ENCODE results near the gene TMPO.
A peak's percentile ranks its signal among the peaks of the same experiment; 100 is the strongest.
"Not testable (repeated sequence)": the region's sequence is repeated elsewhere in the genome, so short reads cannot be mapped to it uniquely, and the experiment has no call there.

Gene TMPO

GRCh38 chr12:98579347-98579746, 64.0 kb downstream of the TMPO start:
- DNase-seq, result no peak

- no peak for DNase-seq
Observed at GRCh38 chr12:98579835-98580234, 64.4 kb downstream of the TMPO start.

DNA sequence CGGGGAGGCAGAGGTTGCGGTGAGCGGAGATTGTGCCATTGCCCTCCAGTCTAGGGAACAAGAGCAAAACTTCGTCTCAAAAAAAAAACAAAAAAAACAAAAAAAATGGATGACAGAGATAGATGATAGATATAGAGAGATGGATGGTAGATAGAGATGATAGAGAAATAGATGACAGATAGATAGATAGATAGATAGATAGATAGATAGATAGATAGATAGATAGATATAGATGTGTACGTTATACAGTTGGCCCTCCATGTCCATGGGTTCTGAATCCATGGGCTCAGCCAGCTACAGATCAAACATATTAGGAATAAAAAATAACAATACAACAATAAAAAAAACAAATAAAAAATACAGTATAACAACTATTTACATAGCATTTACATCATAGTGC, 65.3 kb downstream of the TMPO start:
- DNase-seq, result no peak

GRCh38 chr12:98581101-98581500, 65.7 kb downstream of the TMPO start:
- no peak for DNase-seq

DNA sequence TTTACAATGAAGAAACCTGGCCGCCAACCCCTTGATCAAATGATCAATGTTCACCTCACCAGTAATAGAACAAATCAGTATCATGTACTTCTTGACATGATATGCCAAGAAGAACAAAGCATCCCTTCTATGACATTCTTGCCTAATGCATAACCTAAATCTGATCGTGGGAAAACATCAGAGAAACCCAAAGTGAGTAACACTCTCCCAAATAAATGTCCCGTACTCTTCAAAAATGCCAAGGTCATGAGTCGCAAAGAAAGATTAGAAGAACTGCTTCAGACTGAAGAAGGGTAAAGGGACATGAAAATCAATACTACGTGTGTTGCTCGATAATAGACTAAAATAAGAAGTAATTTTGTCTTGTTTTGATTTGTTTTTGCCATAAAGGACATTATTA, 66.7 kb downstream of the TMPO start:
- no peak for DNase-seq

DNA sequence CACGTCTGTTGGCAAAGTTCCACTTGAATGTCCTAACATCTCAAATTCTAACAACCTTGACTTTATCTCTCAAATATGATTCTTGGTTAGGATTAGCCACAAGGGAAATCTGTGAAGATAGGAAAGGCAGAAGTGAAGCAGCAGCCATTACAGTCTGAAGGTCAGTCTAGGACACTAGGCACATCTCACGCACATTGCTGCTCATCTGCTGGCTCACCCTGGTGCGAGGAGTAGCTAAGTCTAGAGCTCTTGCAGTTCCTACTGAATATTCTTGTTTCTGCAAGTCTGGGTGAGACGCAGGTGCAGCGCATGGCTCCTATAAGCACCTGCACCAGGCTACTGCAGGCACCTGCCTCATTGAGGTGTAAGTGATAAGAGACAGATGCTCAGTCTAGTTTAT, 71.7 kb downstream of the TMPO start:
- DNase-seq, result no peak

DNA sequence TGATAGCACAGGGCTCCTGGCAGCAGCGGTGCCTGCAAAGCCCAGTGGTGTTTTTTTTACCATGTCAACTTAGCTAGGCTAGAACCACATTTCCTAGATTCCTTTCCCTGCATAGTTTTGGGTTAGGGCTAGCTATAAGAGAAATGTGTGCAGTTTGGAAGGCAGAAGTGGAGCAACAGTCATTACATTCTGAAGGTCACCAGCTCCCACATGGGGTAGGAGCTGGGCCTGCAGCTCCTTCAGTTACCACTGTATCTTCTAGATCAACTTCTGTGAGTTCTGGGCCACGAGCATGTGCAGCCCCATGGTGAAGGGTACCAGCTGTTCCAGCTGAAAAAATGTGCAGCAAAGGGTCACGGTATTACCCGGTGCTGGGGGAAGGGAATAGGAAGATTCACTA, 75.8 kb downstream of the TMPO start:
- DNase-seq, result no peak

- no peak for DNase-seq
Observed at GRCh38 chr12:98592825-98593322, 77.5 kb downstream of the TMPO start.

- peak; percentile 98 for DNase-seq
Observed at GRCh38 chr12:98593351-98594049, 78.1 kb downstream of the TMPO start, which contains the start of gene SLC25A3. Gene SLC25A3 (plus strand): TSS chr12:98593686. CDS start chr12:98593979, 293 bp downstream.

DNA sequence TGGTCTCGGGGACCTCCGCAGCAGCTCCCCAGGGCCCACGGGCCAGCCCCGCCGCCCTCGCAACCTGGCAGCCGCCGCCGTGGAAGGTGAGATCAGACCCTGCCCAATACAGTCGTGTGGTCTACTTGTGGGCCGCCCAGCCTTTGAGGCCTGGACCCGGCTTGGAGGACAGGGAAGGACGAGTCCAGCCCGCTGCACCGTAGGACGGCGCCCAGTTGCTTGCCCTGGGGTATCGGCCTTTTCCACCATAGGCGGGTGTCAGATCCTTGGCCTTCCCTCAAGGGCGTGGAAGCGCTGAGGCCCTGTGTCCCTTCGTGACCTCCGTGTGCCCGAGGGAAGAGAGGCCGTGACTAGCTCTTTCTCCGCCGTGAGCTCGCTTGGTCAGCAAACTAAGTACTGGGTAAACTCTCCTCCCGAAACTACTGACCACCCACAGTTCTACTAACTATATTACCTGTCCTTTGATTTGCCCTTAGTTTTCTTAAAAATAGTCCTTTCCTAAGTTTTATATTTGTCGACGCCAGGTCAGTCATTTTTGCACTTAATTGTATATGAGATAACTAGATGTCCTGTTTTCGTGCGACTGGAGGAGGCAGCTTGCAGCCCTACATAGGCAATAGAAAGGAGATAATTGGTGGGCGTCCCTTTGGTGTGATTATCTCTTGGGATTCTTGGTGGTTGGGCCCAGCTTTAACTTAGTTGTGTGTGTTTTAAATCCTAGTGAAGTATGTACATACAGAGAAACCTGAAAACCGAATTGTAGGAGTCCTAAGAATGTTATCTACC, 78.9 kb downstream of the TMPO start:
- peak; percentile 33 for DNase-seq

DNA sequence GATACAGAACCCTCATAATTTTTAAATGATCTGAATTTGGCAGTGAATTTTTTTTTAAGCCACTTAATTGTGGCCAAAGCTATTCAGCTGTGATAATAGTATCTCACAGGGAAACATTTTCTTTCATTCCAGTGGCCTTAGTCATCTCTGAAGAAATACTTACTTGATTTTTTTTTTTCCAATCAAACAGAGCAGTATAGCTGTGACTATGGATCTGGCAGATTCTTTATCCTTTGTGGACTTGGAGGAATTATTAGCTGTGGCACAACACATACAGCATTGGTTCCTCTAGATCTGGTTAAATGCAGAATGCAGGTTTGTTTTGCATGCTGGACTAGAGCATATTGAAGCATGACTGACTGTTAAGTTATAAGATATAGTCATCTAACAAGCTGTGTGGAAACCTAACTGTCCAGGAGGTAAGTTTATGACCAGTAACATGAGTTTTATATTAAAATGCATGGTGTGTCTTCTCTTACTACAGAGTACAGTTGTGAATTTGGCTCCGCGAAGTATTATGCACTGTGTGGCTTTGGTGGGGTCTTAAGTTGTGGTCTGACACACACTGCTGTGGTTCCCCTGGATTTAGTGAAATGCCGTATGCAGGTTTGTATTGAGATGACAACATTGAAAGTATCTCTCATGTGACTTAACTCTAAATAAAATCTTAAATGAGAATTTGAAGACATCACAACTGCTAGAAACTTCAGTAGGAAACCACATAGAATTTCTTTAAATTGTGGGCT, 80.0 kb downstream of the TMPO start:
- DNase-seq, result no peak

DNA sequence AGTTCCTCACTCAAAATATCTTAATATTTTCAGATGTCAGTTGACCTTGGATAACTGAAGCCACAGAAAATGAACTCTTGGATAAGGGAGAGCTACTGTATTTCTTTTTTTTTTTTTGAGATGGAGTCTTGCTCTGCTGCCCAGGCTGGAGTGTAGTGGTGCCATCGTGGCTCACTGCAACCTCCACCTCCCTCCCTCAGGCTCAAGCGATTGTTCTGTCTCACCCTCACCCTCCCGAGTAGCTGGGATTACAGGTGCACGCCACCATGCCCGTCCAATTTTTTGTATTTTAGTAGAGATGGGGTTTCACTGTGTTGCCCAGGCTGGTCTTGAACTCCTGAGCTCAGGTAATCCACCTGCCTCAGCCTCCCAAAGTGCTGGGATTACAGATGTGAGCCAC, 81.9 kb downstream of the TMPO start:
- not testable (repeated sequence) for DNase-seq
